PC-3 (cell line): Measurements from ENCODE around the gene AFF4. TPM values are rescaled to one million over a fixed set of nuclear protein-coding genes. Genes with fewer than 3 reads are reported as not detected.

Experiments
- ATAC-seq: fragments of 200-7000 bp; cut with Tn5 transposase; 2 replicates; pipeline ENCODE4 v1.9.1; 2020; ENCODE audit warnings: mild to moderate bottlenecking, moderate library complexity
- BruUV-seq: library from RNA; stranded (reverse); fragments of 400-500 nt; replicated peaks from 2 replicates; lab custom pipeline; 2021; lab: Mats Ljungman, UMichigan
- CTCF ChIA-PET: fragments of 300-600 bp; sonication (Branson Sonifier 250); formaldehyde crosslinking; loops from one replicate; lab custom pipeline; 2022; ENCODE audit warnings: antibody characterized with exemption; lab: Charles Lee
- POLR2A ChIA-PET: fragments of 300-600 bp; sonication (Branson Sonifier 250); formaldehyde crosslinking; loops from one replicate; lab custom pipeline; 2022; ENCODE audit warnings: antibody characterized with exemption; ENCODE audit not compliant: unreplicated experiment; lab: Charles Lee
- DNase-seq: peaks from one replicate; pipeline ENCODE4 v3.0.0-alpha.2; 2015
- H2AFZ ChIP-seq: fragments of 300-600 bp; sonication (generic); 2 replicates; pipeline ENCODE4 v1.6.0; 2016; ENCODE audit warnings: antibody characterized with exemption, low read length
- H3F3A ChIP-seq: fragments of 300-600 bp; sonication (generic); one replicate; pipeline ENCODE4 v1.6.0; 2017; ENCODE audit warnings: antibody characterized with exemption, low read length, control low read depth, mild to moderate bottlenecking; ENCODE audit not compliant: unreplicated experiment
- H3K27ac ChIP-seq: fragments of 300-600 bp; sonication (generic); 2 replicates; pipeline ENCODE4 v1.5.1; 2016; ENCODE audit warnings: mild to moderate bottlenecking, low read length
- H3K27me3 ChIP-seq: fragments of 300-600 bp; sonication (generic); 2 replicates; pipeline ENCODE4 v1.6.1; 2016; ENCODE audit warnings: low read length, mixed read lengths
- H3K36me3 ChIP-seq: fragments of 300-600 bp; sonication (generic); 2 replicates; pipeline ENCODE4 v1.6.1; 2016; ENCODE audit warnings: low read depth, mixed run types, low read length, mixed read lengths
- H3K4me1 ChIP-seq: fragments of 300-600 bp; sonication (generic); 2 replicates; pipeline ENCODE4 v1.5.1; 2016; ENCODE audit warnings: low read length; ENCODE audit not compliant: insufficient read depth
- H3K4me2 ChIP-seq: fragments of 300-600 bp; sonication (generic); 2 replicates; pipeline ENCODE4 v1.6.0; 2016; ENCODE audit warnings: low read length
- H3K4me3 ChIP-seq: fragments of 300-600 bp; sonication (generic); 2 replicates; pipeline ENCODE4 v1.5.1; 2016; ENCODE audit warnings: mild to moderate bottlenecking, low read length, mixed read lengths
- H3K79me2 ChIP-seq: fragments of 300-600 bp; sonication (generic); 2 replicates; pipeline ENCODE4 v1.6.1; 2017; ENCODE audit warnings: low read length, mixed read lengths
- H3K9ac ChIP-seq: fragments of 300-600 bp; sonication (generic); 2 replicates; pipeline ENCODE4 v1.6.0; 2016; ENCODE audit warnings: mild to moderate bottlenecking, low read length
- H3K9me2 ChIP-seq: fragments of 300-600 bp; sonication (generic); replicated peaks from 2 replicates; pipeline ENCODE4 v1.6.1; 2016; ENCODE audit warnings: mixed run types, low read length, mixed read lengths
- H3K9me3 ChIP-seq: fragments of 300-600 bp; sonication (generic); 2 replicates; pipeline ENCODE4 v1.6.1; 2016; ENCODE audit warnings: low read length, mixed read lengths
- H4K20me1 ChIP-seq: fragments of 300-600 bp; sonication (generic); 2 replicates; pipeline ENCODE4 v1.6.1; 2016; ENCODE audit warnings: low read length, mixed read lengths
- CTCF ChIP-seq: fragments of 300-600 bp; sonication (generic); conservative IDR thresholded peaks from 2 replicates; pipeline ENCODE4 v1.5.1; 2017; ENCODE audit warnings: antibody characterized with exemption, low read depth, mild to moderate bottlenecking, low read length
- EZH2 ChIP-seq: fragments of 300-600 bp; sonication (generic); IDR thresholded peaks from one replicate; pipeline ENCODE4 v1.6.1; 2017; ENCODE audit warnings: antibody characterized with exemption, mild to moderate bottlenecking, low read length; ENCODE audit not compliant: unreplicated experiment
- EZH2phosphoT487 ChIP-seq: fragments of 300-600 bp; sonication (generic); IDR thresholded peaks from 2 replicates; pipeline ENCODE4 v1.6.1; 2018; ENCODE audit warnings: mild to moderate bottlenecking, antibody characterized with exemption, low read length, borderline replicate concordance
- intact Hi-C: fragments of 100-400 bp; cut with micrococcal nuclease; formaldehyde crosslinking; loops from 2 replicates; pipeline ENCODE4 v1.9.0; 2023
- total RNA-seq: library from RNA; depleted of rRNA; stranded (reverse); fragments of >200 nt; gene quantifications from 2 replicates; pipeline ENCODE4 v1.2.3, GENCODE V29; 2014

AFF4 gene
- total RNA-seq, 1 experiment from 2014 or later: 23.5 TPM

- no peak for TF ChIP-seq CTCF
- no peak for TF ChIP-seq EZH2
- TF ChIP-seq EZH2phosphoT487: no peak
- no peaks in the 10 kb centered on the region for H3K9me3 ChIP-seq
- POLR2A ChIA-PET: no interaction called here
- ATAC-seq (no peak), DNase-seq (no peak)
- no peak overlapping the region for H3K4me2 ChIP-seq
- H4K20me1 ChIP-seq: no peaks in the 10 kb centered on the region
- CTCF ChIA-PET: no interaction called here
- H3K9me2 ChIP-seq: no peaks in the 10 kb centered on the region
- no peaks in the 10 kb centered on the region for H3F3A ChIP-seq
- H3K4me3 ChIP-seq: no peak overlapping the region
- no peaks in the 10 kb centered on the region for H3K36me3 ChIP-seq
- H3K4me1 ChIP-seq: 0 out of 2 replicates have a peak, but pooled peaks cover 4% of the 10 kb centered on the region
- H3K27ac ChIP-seq: no peak overlapping the region
- H3K9ac ChIP-seq: no peak overlapping the region
- intact Hi-C loops: no loop called here
- no TSS peak for BruUV-seq
- H2AFZ ChIP-seq: no peak overlapping the region
- H3K27me3 ChIP-seq: no peaks in the 10 kb centered on the region
- H3K79me2 ChIP-seq: no peaks in the 10 kb centered on the region
These were observed 17.9 kb upstream of the AFF4 start for GRCh38 chr5:132981288-132981687.

- Histone ChIP-seq H4K20me1 (no peaks in the 10 kb centered on the region), H3K9me3 (no peaks in the 10 kb centered on the region), H3K79me2 (no peaks in the 10 kb centered on the region), H3K4me1 (0 out of 2 replicates have a peak, but pooled peaks cover 4% of the 10 kb centered on the region), H3F3A (no peaks in the 10 kb centered on the region), H3K27ac (no peak overlapping the region), H3K4me3 (no peak overlapping the region), H3K9ac (no peak overlapping the region), H3K9me2 (no peaks in the 10 kb centered on the region), H3K27me3 (no peaks in the 10 kb centered on the region), H2AFZ (no peak overlapping the region), H3K36me3 (no peaks in the 10 kb centered on the region), H3K4me2 (no peak overlapping the region)
- TF ChIP-seq EZH2phosphoT487 (no peak), EZH2 (no peak), CTCF (no peak)
- no peak for DNase-seq
- intact Hi-C loops: no loop called here
- BruUV-seq: no TSS peak
- no peak for ATAC-seq
- ChIA-PET POLR2A (interaction anchor here (0.6 kb wide), 1 partner anchor 72 kb away, joined by 5 read pairs; no protein-coding TSS in a partner anchor), CTCF (no interaction called here)
These were observed 16.5 kb upstream of the AFF4 start for GRCh38 chr5:132979976-132980375.

- peak; percentile 70 for DNase-seq
- Histone ChIP-seq H3K27me3 (no peaks in the 10 kb centered on the region), H3K79me2 (no peaks in the 10 kb centered on the region), H3K9me2 (no peaks in the 10 kb centered on the region), H3K4me3 (no peak overlapping the region), H2AFZ (no peak overlapping the region), H3K9ac (no peak overlapping the region), H3K4me2 (peak overlapping the region; percentile 38; the same call in 1 of the 2 replicates), H3K27ac (peak overlapping the region; percentile 28), H4K20me1 (no peaks in the 10 kb centered on the region), H3K36me3 (no peaks in the 10 kb centered on the region), H3K9me3 (no peaks in the 10 kb centered on the region), H3K4me1 (0 out of 2 replicates have a peak, but pooled peaks cover 4% of the 10 kb centered on the region), H3F3A (no peaks in the 10 kb centered on the region)
- intact Hi-C loops: no loop called here
- ChIA-PET POLR2A (interaction anchor here (0.6 kb wide), 1 partner anchor 72 kb away, joined by 5 read pairs; no protein-coding TSS in a partner anchor), CTCF (no interaction called here)
- TF ChIP-seq EZH2 (no peak), CTCF (no peak)
- no TSS peak for BruUV-seq
- peak; percentile 92 for ATAC-seq
These were observed 16.0 kb upstream of the AFF4 start for GRCh38 chr5:132979367-132979940.
